HepG2 (cell line): ENCODE results near the gene EMC9. TPM values are rescaled to one million over a fixed set of nuclear protein-coding genes. Genes with fewer than 3 reads are reported as not detected.

Experiments
- ATF5 ChIP-seq: sonication (generic); formaldehyde crosslinking; IDR thresholded peaks from 2 replicates; pipeline ENCODE4 v1.4.0; 2020; ENCODE audit warnings: mild to moderate bottlenecking, low read depth, missing genetic modification reagents
- DPF2 ChIP-seq: sonication (generic); formaldehyde crosslinking; IDR thresholded peaks from 2 replicates; pipeline ENCODE4 v1.4.0; 2020; ENCODE audit warnings: mild to moderate bottlenecking, low read depth, missing genetic modification reagents, borderline replicate concordance
- MTA3 ChIP-seq: sonication (generic); formaldehyde crosslinking; IDR thresholded peaks from 2 replicates; pipeline ENCODE4 v1.4.0; 2020; ENCODE audit warnings: missing genetic modification reagents
- ZBTB10 ChIP-seq: sonication (generic); formaldehyde crosslinking; IDR thresholded peaks from 2 replicates; pipeline ENCODE4 v1.4.0; 2020; ENCODE audit warnings: missing genetic modification reagents, borderline replicate concordance
- ZFP62 ChIP-seq: sonication (generic); formaldehyde crosslinking; IDR thresholded peaks from 2 replicates; pipeline ENCODE4 v1.4.0; 2020; ENCODE audit warnings: missing genetic modification reagents
- ZMAT5 ChIP-seq: sonication (generic); formaldehyde crosslinking; IDR thresholded peaks from 2 replicates; pipeline ENCODE4 v1.5.0; 2020; ENCODE audit warnings: mild to moderate bottlenecking, low read depth, missing genetic modification reagents, borderline replicate concordance
- ZNF12 ChIP-seq: sonication (generic); formaldehyde crosslinking; IDR thresholded peaks from 2 replicates; pipeline ENCODE4 v1.5.0; 2020; ENCODE audit warnings: missing genetic modification reagents
- ZNF160 ChIP-seq: sonication (generic); formaldehyde crosslinking; IDR thresholded peaks from 2 replicates; pipeline ENCODE4 v1.8.0; 2022; ENCODE audit warnings: mild to moderate bottlenecking, inconsistent platforms, missing genetic modification reagents
- ZNF24 ChIP-seq: fragments of 450-650 bp; IDR thresholded peaks from 2 replicates; pipeline ENCODE4 v1.6.1; 2017; ENCODE audit warnings: antibody characterized with exemption, mild to moderate bottlenecking
- ZNF3 ChIP-seq: IDR thresholded peaks from 2 replicates; pipeline ENCODE4 v1.7.0; 2017; ENCODE audit warnings: inconsistent platforms
- ZNF510 ChIP-seq: sonication (generic); formaldehyde crosslinking; IDR thresholded peaks from 2 replicates; pipeline ENCODE4 v1.4.0; 2020; ENCODE audit warnings: low read depth, mild to moderate bottlenecking, missing genetic modification reagents
- ZNF550 ChIP-seq: sonication (generic); formaldehyde crosslinking; IDR thresholded peaks from 2 replicates; pipeline ENCODE4 v1.4.0; 2020; ENCODE audit warnings: mild to moderate bottlenecking, missing genetic modification reagents, borderline replicate concordance
- ZNF572 ChIP-seq: sonication (generic); formaldehyde crosslinking; IDR thresholded peaks from 2 replicates; pipeline ENCODE4 v1.5.1; 2020; ENCODE audit warnings: mild to moderate bottlenecking, missing genetic modification reagents
- ZSCAN22 ChIP-seq: sonication (generic); formaldehyde crosslinking; IDR thresholded peaks from 2 replicates; pipeline ENCODE4 v1.4.0; 2020; ENCODE audit warnings: mild to moderate bottlenecking, missing genetic modification reagents
- polyA plus RNA-seq, 8 experiments: library from polyadenylated mRNA; depleted of rRNA in 3 of 8; stranded (reverse) in 7 of 8; unstranded in 1 of 8; fragments of >200 nt; fragmentation: Illumina TruSeq in 4 of 8; extraction: Trizol in 4 of 8; gene quantifications; 2 replicates each; pipeline versions ENCODE4 v1.2.1 to v1.2.3, GENCODE V29; 2011 to 2016; ENCODE audit warnings: low read depth in 4 of 8, missing spikeins in 1 of 8, mixed read lengths in 1 of 8; ENCODE audit not compliant: insufficient read depth in 1 of 8
- total RNA-seq, 5 experiments: library from RNA; depleted of rRNA; stranded (reverse); fragments of >200 nt; fragmentation: Illumina TruSeq; extraction: Trizol; gene quantifications; 2 replicates each; pipeline ENCODE4 v1.2.3, GENCODE V29; 2016; ENCODE audit warnings: low read depth in 1 of 5
- TF ChIP-seq, protein P1 (sequence below): sonication (generic); formaldehyde crosslinking; conservative IDR thresholded peaks from 2 replicates; pipeline ENCODE4 v1.4.0; 2020; ENCODE audit warnings: mild to moderate bottlenecking, missing genetic modification reagents, moderate library complexity
- TF ChIP-seq, protein P2 (sequence below): sonication (generic); formaldehyde crosslinking; IDR thresholded peaks from 2 replicates; pipeline ENCODE4 v1.4.0; 2020; ENCODE audit warnings: missing genetic modification reagents

Gene EMC9
- total and polyA plus RNA-seq, 2 of the 13 experiments (the other 11 are each of a cell fraction or from before 2014, with no cell fraction given) = 60.5 to 78.7 TPM

DNA sequence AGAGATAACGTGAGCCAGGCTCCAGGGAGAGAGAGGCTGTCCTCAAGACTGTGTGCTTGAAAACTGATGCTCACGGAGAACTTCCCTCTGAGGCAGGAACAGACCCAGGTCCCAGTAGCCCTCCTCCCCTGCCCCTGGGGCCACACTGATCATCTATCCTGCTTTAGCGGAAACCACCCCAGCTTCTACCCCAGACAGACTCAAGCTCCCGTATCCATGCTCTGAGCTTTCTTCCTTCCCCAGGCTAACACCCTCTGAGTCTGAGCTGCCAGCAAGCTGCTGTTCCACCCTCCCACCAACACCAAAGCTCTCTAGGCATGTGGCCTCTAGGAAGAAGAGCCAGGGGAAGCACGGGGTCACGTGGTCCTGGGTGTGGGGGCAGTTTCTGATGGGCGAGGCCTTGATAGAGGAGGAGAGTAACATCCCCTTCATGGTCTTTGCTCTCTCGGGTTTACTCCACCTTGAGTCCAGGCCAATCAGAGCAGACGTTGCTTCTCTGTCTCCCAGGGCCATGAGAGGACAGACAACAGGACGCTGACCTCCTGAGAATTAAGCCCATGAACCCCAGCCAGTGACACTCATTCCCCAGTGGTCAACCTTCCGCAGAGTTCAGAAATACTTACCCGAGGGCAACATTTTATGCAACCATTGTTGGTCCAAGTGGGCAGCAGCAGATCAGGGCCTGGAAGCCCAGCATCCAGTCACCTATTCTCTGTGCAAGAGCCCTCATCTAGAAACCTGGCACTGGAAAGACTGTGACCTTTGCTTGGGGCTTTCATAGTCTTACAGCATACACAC, 45.9 kb downstream of the EMC9 start (continued):
- TF ChIP-seq ATF5 (CRISPR knock-in tag) = peak; percentile 97; the same call in 1 of the 2 replicates
- no peak for TF ChIP-seq ZMAT5 (CRISPR knock-in tag)
- peak; percentile 99 for TF ChIP-seq ZNF510
- TF ChIP-seq ZNF160 (CRISPR knock-in tag) = peak; percentile 94; the same call in 1 of the 2 replicates
- no peak for TF ChIP-seq ZFP62
- peak; percentile 23; the same call in 1 of the 2 replicates for TF ChIP-seq ZBTB10 (CRISPR knock-in tag)
- TF ChIP-seq ZNF24 = peak; percentile 69
- TF ChIP-seq, protein P1, sequence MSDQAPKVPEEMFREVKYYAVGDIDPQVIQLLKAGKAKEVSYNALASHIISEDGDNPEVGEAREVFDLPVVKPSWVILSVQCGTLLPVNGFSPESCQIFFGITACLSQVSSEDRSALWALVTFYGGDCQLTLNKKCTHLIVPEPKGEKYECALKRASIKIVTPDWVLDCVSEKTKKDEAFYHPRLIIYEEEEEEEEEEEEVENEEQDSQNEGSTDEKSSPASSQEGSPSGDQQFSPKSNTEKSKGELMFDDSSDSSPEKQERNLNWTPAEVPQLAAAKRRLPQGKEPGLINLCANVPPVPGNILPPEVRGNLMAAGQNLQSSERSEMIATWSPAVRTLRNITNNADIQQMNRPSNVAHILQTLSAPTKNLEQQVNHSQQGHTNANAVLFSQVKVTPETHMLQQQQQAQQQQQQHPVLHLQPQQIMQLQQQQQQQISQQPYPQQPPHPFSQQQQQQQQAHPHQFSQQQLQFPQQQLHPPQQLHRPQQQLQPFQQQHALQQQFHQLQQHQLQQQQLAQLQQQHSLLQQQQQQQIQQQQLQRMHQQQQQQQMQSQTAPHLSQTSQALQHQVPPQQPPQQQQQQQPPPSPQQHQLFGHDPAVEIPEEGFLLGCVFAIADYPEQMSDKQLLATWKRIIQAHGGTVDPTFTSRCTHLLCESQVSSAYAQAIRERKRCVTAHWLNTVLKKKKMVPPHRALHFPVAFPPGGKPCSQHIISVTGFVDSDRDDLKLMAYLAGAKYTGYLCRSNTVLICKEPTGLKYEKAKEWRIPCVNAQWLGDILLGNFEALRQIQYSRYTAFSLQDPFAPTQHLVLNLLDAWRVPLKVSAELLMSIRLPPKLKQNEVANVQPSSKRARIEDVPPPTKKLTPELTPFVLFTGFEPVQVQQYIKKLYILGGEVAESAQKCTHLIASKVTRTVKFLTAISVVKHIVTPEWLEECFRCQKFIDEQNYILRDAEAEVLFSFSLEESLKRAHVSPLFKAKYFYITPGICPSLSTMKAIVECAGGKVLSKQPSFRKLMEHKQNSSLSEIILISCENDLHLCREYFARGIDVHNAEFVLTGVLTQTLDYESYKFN (CRISPR knock-in tag) = peak; percentile 98
- TF ChIP-seq, protein P2, sequence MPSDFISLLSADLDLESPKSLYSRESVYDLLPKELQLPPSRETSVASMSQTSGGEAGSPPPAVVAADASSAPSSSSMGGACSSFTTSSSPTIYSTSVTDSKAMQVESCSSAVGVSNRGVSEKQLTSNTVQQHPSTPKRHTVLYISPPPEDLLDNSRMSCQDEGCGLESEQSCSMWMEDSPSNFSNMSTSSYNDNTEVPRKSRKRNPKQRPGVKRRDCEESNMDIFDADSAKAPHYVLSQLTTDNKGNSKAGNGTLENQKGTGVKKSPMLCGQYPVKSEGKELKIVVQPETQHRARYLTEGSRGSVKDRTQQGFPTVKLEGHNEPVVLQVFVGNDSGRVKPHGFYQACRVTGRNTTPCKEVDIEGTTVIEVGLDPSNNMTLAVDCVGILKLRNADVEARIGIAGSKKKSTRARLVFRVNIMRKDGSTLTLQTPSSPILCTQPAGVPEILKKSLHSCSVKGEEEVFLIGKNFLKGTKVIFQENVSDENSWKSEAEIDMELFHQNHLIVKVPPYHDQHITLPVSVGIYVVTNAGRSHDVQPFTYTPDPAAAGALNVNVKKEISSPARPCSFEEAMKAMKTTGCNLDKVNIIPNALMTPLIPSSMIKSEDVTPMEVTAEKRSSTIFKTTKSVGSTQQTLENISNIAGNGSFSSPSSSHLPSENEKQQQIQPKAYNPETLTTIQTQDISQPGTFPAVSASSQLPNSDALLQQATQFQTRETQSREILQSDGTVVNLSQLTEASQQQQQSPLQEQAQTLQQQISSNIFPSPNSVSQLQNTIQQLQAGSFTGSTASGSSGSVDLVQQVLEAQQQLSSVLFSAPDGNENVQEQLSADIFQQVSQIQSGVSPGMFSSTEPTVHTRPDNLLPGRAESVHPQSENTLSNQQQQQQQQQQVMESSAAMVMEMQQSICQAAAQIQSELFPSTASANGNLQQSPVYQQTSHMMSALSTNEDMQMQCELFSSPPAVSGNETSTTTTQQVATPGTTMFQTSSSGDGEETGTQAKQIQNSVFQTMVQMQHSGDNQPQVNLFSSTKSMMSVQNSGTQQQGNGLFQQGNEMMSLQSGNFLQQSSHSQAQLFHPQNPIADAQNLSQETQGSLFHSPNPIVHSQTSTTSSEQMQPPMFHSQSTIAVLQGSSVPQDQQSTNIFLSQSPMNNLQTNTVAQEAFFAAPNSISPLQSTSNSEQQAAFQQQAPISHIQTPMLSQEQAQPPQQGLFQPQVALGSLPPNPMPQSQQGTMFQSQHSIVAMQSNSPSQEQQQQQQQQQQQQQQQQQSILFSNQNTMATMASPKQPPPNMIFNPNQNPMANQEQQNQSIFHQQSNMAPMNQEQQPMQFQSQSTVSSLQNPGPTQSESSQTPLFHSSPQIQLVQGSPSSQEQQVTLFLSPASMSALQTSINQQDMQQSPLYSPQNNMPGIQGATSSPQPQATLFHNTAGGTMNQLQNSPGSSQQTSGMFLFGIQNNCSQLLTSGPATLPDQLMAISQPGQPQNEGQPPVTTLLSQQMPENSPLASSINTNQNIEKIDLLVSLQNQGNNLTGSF (CRISPR knock-in tag) = peak; percentile 95
- TF ChIP-seq ZSCAN22 = peak; percentile 57; the same call in 1 of the 2 replicates
- TF ChIP-seq ZNF572 (CRISPR knock-in tag) = no peak
- peak; percentile 85 for TF ChIP-seq ZNF12 (CRISPR knock-in tag)
- peak; percentile 78; the same call in 1 of the 2 replicates for TF ChIP-seq ZNF3 (CRISPR knock-in tag)
- 0 out of 2 replicates have a peak, but pooled peaks have one; percentile 35 for TF ChIP-seq DPF2 (CRISPR knock-in tag)
- TF ChIP-seq ZNF550 (CRISPR knock-in tag) = peak; percentile 89; the same call in 1 of the 2 replicates
- TF ChIP-seq MTA3 = no peak
